Type B pancreatic cell (in vitro differentiated cells): ENCODE measurements around the gene PTPN13. TPM values are rescaled to one million over a fixed set of nuclear protein-coding genes. Genes with fewer than 3 reads are reported as not detected.

Experiments used
- DNase-seq: peaks from one replicate; pipeline ENCODE4 v3.0.0; 2021; ENCODE audit warnings: mixed read lengths; ENCODE audit not compliant: unreplicated experiment; ENCODE audit errors: extremely low spot score
- H3K27ac Mint-ChIP-seq: 2 replicates; pipeline ENCODE4 v1.8.0; 2021; ENCODE audit warnings: mild to moderate bottlenecking, mixed read lengths
- H3K27me3 Mint-ChIP-seq: 2 replicates; pipeline ENCODE4 v1.8.0; 2021; ENCODE audit warnings: mixed read lengths
- H3K36me3 Mint-ChIP-seq: 2 replicates; pipeline ENCODE4 v1.8.0; 2021; ENCODE audit warnings: mixed read lengths
- H3K4me1 Mint-ChIP-seq: one replicate; pipeline ENCODE4 v1.8.0; 2021; ENCODE audit warnings: mixed read lengths; ENCODE audit not compliant: unreplicated experiment
- H3K4me3 Mint-ChIP-seq: 2 replicates; pipeline ENCODE4 v1.8.0; 2021; ENCODE audit warnings: mild to moderate bottlenecking, mixed read lengths
- H3K9me3 Mint-ChIP-seq: 2 replicates; pipeline ENCODE4 v1.8.0; 2021; ENCODE audit warnings: mixed read lengths
- CTCF ChIP-seq: fragments of 200-600 bp; sonication (generic); conservative IDR thresholded peaks from 2 replicates; pipeline ENCODE4 v1.5.0; 2021; ENCODE audit warnings: antibody characterized with exemption, mild to moderate bottlenecking
- total RNA-seq: library from RNA; stranded (reverse); gene quantifications from 2 replicates; pipeline ENCODE4 v1.2.1, GENCODE V29; 2021; ENCODE audit warnings: low replicate concordance

PTPN13 gene
- total RNA-seq, 1 donor from 2014 or later, result 69.0 TPM

GRCh38 chr4:86657910-86658309 lies 63.8 kb downstream of the PTPN13 start:
- peaks cover 25% of the 10 kb centered on the region for H3K36me3 Mint-ChIP-seq
- H3K27me3 Mint-ChIP-seq, result no peaks in the 10 kb centered on the region
- peaks cover 5% of the 10 kb centered on the region for H3K4me1 Mint-ChIP-seq
- DNase-seq, result no peak
- no peak overlapping the region for H3K27ac Mint-ChIP-seq
- no peak for TF ChIP-seq CTCF
- no peak overlapping the region for H3K4me3 Mint-ChIP-seq
- H3K9me3 Mint-ChIP-seq, result peaks cover 12% of the 10 kb centered on the region

- Mint-ChIP-seq H3K4me1 (peaks cover 11% of the 10 kb centered on the region), H3K27ac (no peak overlapping the region), H3K27me3 (no peaks in the 10 kb centered on the region), H3K9me3 (peaks cover 5% of the 10 kb centered on the region), H3K36me3 (peaks cover 16% of the 10 kb centered on the region), H3K4me3 (no peak overlapping the region)
- no peak for TF ChIP-seq CTCF
- DNase-seq, result no peak
Measured at GRCh38 chr4:86660401-86660800, 66.3 kb downstream of the PTPN13 start.

GRCh38 chr4:86661006-86661405 lies 66.9 kb downstream of the PTPN13 start:
- peaks cover 5% of the 10 kb centered on the region for H3K9me3 Mint-ChIP-seq
- no peak overlapping the region for H3K4me3 Mint-ChIP-seq
- peaks cover 11% of the 10 kb centered on the region for H3K4me1 Mint-ChIP-seq
- no peak for TF ChIP-seq CTCF
- H3K36me3 Mint-ChIP-seq, result peaks cover 12% of the 10 kb centered on the region
- no peak for DNase-seq
- H3K27me3 Mint-ChIP-seq, result no peaks in the 10 kb centered on the region
- no peak overlapping the region for H3K27ac Mint-ChIP-seq

- Mint-ChIP-seq H3K36me3 (peaks cover 12% of the 10 kb centered on the region), H3K4me3 (no peak overlapping the region), H3K27me3 (no peaks in the 10 kb centered on the region), H3K27ac (no peak overlapping the region), H3K9me3 (peaks cover 5% of the 10 kb centered on the region), H3K4me1 (peaks cover 11% of the 10 kb centered on the region)
- no peak for DNase-seq
- no peak for TF ChIP-seq CTCF
Measured at GRCh38 chr4:86661418-86661817, 67.3 kb downstream of the PTPN13 start.

GRCh38 chr4:86664959-86665358 lies 70.8 kb downstream of the PTPN13 start:
- TF ChIP-seq CTCF, result no peak
- DNase-seq, result no peak

GRCh38 chr4:86670298-86670697 lies 76.2 kb downstream of the PTPN13 start:
- no peak for TF ChIP-seq CTCF
- no peaks in the 10 kb centered on the region for H3K27me3 Mint-ChIP-seq
- peaks cover 25% of the 10 kb centered on the region for H3K36me3 Mint-ChIP-seq
- H3K4me3 Mint-ChIP-seq, result no peak overlapping the region
- no peak for DNase-seq
- H3K4me1 Mint-ChIP-seq, result peaks cover 4% of the 10 kb centered on the region
- peaks cover 5% of the 10 kb centered on the region for H3K9me3 Mint-ChIP-seq
- H3K27ac Mint-ChIP-seq, result peak overlapping the region; percentile 38

More at GRCh38 chr4:86664959-86665358, 70.8 kb downstream of the PTPN13 start:
- Mint-ChIP-seq H3K4me3 (no peak overlapping the region), H3K4me1 (peaks cover 11% of the 10 kb centered on the region), H3K36me3 (peaks cover 4% of the 10 kb centered on the region), H3K27me3 (no peaks in the 10 kb centered on the region), H3K9me3 (no peaks in the 10 kb centered on the region), H3K27ac (no peak overlapping the region)
